Inflammatory macrophage treated with lipopolysaccharide for 4 hours (primary cell): ENCODE measurements around the gene CCDC28B.
"Not testable (repeated sequence)": the region's sequence is repeated elsewhere in the genome, so short reads cannot be mapped to it uniquely, and the experiment has no call there.

ENCODE experiments used
- DNase-seq: peaks from one replicate; pipeline ENCODE4 v3.0.0-alpha.2; 2020

The CCDC28B gene

DNA sequence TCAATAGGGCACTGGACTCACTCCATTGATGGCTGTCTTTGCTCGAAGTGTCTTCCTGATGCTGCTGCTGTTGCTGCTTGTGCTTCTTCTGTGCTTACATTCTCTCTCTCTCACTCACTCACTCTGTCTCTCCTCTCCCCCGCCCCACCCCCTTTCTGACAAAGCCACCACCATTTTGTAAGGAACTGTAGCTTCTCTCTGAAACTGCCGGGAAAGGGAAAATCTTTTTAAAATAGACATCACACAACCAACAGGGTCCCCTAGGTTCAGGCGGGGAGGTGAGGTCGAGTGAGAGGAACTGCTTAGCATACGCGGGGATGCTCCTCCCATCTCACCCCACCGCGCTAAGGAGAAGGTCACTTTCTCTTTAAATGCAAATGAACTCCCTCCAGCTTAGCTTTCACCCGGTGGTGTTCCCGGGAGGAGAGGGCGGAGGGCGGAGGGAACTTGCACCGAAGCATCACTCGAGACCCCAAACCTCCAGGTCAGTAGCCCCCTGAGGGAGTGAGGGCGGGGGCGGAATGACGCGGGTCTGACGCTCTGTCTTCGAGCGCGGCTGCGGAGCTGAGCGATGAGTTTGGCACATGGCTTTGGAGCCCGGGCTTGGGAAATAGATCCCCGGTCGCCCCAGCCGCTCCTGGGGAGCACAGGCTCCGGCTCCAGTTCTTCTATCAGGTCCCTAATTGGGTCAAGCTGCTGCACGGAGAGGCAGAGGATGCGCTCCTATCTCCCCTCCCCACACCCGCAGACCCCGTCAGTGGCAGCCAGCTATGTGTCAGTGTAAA is at the start of gene CCDC28B:
Gene CCDC28B (plus strand): TSS at position 370 of the 785 bp plus-strand sequence. CDS start 1,341 bp downstream, outside the sequence.
- DNase-seq, result peak; percentile 30

DNA sequence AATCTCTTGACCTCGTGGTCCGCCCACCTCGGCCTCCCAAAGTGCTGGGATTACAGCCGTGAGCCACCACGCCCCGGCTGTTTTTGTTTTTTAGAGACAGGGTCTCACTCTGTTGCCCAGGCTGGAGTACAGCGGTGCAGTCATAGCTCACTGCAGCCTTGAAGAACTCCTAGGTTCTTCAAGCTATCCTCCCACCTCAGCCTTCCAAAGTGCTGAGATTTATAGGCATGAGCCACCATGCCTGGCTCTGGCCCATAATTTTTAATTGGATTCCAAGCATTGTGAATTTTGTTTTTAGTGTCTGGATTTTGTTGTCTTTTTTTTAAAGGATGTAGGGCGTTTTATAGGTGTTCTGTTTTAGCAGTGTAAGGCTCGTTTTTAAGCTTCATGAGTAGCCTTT is 49.5 kb upstream of the CCDC28B start:
- no peak for DNase-seq

DNA sequence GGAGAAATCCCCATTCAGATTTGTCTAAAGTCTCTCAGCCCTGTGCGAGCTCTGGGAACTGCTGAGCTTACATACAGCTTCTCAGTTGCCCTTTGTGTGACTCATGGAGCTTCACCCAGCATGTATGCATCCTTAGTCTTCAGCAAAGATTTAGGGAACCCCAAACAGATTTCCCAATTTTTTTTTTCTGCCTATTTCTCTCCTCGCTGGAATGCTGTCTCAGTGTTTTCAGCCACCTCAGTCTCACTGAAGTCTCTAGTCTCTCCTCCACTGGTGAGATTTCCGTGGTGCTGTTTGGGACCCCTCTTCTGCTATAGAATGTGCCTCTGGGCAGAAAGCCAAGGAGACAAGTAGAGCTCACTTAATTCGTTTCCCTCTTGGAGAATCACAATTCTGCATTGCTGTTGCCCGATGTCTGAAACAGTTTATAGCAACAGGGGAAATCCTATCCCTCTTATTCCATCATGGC is 49.0 kb upstream of the CCDC28B start:
- DNase-seq, result peak; percentile 6

DNA sequence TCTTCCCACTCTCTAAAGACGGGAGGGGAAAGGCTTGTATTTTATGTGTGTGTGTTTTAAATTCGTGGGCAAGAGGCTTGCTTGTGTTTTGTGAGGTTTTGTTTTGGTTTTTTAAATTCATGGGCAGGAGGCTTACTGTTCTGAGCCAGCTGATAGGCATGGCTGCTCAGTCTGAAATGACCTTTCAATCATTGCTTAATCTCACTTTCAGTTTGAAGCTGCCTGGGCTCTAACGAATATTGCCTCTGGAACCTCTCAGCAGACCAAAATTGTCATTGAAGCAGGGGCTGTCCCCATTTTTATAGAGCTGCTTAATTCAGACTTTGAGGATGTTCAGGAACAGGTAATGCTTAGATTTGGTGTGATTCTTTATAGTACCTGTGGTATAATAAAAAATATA is 41.2 kb upstream of the CCDC28B start:
- no peak for DNase-seq

DNA sequence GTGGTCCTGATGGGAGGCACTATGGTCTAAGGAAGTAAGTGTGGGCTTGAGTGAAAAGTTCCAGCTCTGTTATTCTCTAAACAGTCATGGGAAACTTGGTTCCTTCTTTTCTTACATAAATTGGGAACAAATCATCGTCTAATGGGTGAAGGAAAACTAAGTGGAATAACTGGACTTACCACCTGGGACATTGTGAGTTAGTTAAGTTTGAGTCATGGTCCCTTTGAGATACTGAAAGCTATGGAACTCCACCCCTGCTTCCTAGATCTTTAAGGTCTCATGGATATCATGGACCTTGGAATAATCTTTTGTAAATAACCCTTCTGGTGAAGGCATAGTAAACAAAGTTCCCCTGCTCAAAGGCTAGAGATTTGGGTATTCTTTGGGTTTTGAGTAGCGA is 37.0 kb upstream of the CCDC28B start:
- DNase-seq, result no peak

DNA sequence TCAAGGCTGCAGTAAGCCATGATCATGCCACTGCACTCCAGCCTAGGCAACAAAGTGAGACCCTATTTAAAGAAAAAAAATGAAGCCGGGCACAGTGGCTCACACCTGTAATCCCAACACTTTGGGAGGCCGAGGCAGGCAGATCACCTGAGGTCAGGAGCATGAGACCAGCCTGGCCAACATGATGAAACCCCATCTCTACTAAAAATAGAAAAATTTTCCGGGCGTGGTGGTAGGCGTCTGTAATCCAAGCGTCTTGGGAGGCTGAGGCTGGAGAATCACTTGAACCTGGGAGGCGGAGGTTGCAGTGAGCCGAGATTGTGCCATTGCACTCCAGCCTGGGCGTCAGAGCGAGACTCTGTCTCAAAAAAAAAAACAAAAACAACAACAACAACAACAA is 34.8 kb upstream of the CCDC28B start:
- not testable (repeated sequence) for DNase-seq

DNA sequence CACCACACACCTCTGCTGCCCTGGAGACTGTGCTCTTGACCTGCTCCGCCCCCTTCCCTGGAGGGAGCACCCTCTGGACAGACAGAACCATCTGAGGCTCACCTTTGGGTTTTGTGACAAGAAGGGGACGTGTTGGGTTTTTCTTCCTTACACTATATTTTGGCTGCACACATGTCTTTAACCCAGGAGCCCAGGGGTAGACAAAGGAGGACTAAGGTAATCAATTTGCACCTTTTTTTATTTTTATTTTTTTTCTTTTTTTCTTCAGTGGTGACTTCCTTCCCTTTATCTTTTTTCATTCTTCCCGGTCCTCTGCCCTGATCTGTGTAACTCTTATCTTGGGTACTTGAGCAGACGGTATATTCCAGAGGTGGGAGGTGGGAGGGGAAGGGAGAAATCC is 29.4 kb upstream of the CCDC28B start:
- DNase-seq, result no peak

DNA sequence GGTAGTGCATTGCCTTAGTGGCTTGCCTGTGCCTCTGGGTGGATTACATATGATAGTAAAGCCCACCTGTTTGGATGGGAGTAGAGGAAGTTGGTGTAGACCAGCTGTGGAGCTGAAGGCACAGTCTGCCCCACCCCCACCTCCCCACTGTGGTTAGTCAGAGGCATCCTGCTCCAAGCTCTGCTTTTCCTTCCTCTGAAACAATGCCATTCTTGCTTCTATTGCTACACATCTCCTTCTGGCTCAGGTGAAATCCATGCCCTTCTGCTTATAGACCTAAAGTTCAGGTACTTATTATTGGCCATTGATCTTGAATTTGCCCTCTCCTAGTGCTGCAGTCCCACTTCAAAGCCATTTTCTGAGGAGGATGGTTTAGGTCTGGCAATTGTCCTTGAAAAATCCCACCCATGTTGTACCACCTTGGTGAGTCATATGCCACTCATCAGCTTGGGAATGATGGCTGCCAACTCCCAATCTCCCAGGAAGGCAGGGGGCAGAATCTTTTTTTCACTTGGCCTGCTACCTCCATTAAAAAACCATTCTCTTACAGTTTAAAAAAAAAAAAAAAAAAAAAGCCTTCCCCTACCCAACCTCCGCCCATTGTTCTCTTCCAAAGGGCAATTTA is 27.7 kb upstream of the CCDC28B start:
- DNase-seq, result no peak

DNA sequence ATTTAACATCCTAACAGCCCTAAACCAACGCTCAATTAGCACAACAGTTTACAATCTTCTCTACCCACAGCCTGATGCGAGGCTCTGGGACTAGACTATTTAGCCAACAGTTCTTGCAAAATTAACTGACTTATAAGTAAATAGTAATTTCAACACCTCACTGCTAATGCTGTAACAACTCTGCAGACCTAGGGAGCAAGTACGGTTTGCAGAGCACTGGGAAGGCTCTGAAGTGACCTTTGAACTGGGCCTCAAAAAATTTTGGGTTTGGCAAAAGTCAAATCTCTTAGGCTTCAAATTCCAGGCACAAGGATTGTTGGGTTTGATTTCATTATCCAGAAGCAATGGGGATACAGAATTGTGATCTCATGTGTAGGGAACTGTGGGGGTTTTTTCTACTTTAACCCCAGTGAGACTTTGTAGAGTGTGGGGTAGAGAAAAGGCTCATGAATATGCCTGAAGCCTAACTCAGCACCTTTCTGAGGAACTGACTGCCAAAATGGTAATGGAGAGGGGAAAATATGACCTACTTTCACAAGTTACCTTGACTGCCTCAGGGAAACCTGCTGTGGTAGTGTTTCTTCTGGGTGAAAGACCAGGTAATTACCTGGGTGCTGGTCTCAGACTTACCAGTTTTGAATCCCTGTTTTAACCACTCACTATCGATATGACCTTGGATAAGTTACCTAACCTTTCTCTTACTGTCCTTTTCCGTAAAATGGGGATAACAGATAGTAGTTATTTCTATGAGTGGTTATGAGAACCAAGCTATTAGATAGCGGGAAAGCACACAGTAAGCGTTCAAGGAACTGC is 21.8 kb upstream of the CCDC28B start:
- peak; percentile 78 for DNase-seq

DNA sequence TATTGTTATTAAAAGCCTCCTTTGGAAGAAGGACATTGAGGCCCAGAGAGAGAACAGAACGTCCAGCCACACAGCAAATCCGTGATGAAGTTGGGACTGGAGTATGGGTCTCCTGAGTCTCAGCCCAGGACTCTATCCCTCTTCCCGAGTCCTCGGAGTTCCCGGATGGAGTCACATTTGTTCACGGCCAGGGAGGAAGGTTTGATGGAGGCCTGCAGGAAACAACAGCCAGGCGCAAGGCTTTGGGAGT is 21.3 kb upstream of the CCDC28B start:
- no peak for DNase-seq

DNA sequence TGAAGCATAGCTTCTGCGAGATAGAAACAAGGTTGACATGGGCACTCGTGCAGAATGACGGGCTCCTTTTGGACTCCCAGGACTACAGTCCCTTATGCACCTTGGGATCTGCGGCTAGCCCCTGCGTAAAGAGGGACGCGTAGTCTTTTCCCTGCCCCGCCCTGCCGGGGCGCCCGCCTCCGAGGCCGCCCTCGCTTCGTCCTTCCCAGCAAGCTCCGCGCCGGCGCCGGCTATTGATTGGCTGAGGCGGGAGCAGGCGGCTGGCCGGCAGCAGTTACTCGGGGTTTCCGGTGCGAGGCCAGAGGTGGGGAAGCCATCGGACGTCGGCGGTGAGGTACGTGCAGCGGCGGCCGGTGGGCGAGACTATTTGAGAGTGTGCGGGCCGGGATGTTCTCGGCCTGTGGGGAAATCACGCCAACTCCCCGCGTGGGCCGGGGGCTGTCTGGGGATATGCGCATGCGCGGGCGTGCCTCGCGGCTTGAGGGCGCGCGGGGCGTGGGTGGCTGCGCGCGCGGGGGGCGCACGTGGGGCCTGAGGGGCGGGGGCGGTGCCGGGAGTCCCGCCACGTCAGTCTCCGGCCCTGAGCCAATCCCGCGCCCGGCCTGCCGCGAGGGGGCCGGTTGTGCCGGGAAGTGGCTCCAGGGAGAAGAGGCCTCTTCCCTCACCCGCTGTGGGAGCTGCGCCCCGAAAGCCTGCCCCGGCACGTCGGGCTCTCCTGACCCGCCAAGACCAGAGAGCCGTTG is 20.8 kb upstream of the CCDC28B start, which contains the start of gene TXLNA:
Gene TXLNA (plus strand): TSS at position 233 of the 743 bp plus-strand sequence. CDS start 671 bp downstream, outside the sequence.
- peak; percentile 92 for DNase-seq

DNA sequence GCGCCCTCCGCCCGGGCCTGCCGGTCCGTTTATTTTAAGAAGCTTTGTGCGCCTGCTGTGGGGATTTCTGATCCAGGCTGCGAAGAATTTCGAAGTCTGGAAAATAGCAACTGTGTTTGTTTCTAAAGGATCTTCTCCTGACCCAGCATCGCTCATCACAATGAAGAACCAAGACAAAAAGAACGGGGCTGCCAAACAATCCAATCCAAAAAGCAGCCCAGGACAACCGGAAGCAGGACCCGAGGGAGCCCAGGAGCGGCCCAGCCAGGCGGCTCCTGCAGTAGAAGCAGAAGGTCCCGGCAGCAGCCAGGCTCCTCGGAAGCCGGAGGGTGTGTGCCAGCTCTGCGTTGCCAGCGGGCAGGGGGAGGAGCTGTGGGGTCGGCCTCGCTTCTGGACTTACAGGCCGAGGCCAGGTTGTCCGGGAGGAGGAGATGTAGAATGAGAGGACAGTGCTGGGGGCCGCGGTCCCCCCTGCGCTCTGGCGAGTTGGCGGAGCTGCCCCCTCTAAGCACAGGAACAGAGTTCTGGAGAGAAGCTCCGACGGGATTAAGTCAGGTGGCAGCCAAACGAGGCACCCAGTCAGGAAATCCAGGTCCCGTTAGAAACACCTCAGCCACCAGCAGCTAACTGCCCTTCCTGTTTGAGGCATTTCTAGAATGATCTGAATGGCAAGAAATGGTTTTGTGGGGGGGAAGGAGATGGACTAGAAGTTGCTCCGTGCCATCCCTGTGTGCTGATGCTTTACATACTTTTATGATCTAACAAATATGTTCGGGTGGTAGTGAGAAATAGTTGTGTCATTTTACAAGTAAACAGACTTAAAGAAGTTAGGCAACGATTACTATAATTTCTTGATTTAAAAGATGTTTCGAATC is 20.0 kb upstream of the CCDC28B start:
- DNase-seq, result peak; percentile 53

DNA sequence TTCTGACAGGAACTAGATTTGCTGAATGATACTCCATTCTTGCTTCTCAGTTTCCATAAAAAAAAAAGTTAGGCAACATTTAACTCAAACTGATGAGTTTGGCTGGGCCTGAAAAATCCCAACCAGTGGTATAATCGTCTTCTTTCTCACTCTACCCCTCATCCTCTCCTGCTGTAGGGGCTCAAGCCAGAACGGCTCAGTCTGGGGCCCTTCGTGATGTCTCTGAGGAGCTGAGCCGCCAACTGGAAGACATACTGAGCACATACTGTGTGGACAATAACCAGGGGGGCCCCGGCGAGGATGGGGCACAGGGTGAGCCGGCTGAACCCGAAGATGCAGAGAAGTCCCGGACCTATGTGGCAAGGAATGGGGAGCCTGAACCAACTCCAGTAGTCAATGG is 19.3 kb upstream of the CCDC28B start:
- no peak for DNase-seq

DNA sequence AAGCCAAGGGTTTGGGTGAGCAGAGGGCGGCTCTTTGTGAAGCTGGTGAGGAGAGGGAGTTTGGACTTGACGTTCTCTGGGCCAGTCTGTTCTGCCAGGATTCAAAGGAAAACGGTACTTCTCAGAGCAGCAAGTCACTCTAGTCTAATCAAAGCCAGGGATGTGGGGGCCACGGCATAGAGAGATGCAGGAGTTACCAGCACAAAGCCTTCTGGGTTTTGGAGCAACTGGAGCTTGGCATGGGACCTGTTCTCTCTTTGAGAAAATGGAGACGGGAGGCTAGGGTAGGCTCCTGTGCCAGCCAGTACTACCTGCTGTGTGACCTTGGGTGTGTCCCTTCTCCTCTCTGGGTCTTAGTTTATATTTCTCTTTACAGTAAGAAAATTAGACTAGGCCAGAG is 18.8 kb upstream of the CCDC28B start:
- DNase-seq, result no peak

DNA sequence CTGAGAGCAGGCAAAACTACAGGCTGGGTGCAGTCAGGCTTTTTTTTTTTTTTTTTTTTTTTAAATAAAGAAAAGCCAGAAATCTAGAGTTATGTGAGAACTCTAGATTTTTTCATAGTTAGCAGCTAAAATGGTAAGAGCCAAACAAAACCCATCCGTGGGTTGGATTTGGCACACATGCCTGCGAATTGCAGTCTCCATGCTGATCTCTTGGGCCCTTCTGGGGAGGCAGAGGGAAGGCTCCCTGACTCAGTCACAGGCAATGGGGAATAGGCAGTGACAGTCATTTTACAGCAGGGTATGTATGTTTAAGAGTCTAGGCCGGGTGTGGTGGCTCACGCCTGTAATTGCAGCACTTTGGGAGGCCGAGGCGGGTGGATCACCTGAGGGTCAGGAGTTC is 18.3 kb upstream of the CCDC28B start:
- DNase-seq, result no peak

DNA sequence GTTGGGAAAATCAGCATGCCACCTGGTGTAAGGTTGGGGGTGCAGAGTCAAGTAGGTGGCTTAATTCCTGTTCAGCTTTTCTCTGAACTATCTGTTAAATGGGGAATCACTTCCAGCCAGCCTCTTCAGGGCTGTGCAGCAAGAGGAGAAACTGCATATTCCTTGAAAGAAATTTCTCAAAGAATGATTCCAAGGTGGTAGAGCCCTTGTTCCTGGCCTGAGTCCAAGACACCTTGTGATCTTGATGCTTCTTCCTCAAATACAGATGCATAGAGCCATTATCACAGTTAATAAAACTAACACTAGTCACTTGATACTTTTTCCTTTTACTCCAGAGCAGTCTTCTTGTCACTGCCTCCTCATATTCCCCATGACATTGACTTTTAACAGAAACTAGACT is 15.7 kb upstream of the CCDC28B start:
- peak; percentile 3 for DNase-seq

DNA sequence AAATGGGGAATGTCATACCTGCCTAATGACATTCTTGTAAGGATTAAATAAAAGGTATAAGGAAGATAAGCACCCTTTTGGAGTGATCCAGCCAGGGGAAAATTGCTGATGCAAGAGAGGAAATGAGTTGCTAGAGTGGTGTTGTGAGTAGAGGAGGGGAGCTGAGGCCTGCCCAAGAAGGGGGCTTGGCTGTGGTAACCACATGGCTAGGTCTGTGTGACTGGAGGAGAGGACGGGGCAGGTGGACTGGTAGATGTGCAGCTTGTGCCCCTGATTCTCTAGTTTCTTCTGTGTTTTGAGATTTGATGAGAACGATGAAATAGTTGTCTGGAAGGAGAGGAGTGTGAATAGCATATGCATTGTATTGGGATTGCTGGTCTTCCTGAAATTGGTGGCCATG is 14.3 kb upstream of the CCDC28B start:
- no peak for DNase-seq

DNA sequence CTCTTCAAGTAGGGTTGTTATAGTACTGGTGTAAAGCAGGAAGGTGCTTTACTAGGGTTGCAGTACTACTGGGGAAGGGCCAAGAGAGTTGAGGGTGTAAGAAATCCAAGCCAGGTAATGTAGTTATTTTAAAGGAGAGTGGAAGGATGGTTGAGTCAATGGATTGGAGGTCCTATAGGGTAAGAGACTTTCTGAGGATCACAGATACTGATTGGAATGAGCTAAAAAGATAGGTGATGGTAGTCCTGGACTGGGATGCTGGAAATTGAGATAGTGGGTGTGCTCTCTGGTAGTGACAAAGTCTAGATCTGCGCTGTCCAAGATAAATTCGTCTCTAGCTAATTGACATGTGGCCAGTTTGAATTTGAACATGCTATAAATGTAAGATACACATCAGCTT is 13.9 kb upstream of the CCDC28B start:
- DNase-seq, result no peak

DNA sequence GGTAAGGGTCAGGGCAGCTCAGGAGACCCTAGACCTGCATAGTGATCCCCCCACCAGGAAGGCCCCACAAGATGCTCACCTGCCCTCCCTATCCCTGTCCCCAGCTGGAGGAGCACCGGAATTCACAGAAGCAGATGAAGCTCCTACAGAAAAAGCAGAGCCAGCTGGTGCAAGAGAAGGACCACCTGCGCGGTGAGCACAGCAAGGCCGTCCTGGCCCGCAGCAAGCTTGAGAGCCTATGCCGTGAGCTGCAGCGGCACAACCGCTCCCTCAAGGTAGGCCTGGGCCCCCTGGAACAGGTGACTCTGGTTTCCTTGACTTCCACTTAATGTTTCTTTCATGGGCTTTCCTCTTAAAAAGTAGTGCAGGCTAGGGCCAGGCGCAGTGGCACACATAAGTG is 12.5 kb upstream of the CCDC28B start:
- DNase-seq, result no peak

DNA sequence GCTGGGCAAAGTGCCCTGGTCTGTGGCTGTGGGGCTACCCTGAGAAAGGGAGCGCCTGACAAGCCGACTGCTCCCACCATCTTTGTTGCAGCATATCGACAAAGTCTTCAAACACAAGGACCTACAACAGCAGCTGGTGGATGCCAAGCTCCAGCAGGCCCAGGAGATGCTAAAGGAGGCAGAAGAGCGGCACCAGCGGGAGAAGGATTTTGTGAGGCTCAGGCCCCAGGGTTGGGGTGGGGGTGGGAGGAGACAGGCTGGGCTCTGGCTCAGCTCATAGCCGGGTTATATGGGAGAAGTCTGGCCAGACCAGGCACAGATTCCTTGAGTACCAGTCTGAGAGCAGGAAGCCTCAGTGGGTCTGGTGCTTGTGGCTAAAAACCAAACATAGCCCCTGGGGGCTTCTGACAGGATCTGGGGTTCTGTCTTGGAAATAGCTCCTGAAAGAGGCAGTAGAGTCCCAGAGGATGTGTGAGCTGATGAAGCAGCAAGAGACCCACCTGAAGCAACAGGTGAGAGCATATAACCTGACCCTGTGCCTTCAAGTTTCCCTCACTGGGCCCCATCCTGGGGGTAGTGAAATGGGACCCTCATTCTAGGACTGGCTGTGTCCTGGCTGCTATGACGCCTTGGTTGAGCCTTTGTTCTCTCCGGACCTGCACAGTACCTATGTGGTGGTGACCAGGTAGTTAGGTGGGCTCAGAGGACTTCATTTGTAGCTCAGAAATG is 8.0 kb upstream of the CCDC28B start:
- DNase-seq, result no peak

DNA sequence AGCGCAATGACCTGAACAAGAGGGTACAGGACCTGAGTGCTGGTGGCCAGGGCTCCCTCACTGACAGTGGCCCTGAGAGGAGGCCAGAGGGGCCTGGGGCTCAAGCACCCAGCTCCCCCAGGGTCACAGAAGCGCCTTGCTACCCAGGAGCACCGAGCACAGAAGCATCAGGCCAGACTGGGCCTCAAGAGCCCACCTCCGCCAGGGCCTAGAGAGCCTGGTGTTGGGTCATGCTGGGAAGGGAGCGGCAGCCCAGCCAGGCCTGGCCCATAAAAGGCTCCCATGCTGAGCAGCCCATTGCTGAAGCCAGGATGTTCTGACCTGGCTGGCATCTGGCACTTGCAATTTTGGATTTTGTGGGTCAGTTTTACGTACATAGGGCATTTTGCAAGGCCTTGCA is 5.4 kb upstream of the CCDC28B start:
- no peak for DNase-seq
